Measurements from ENCODE around the gene EPHB3. TPM values are rescaled to one million over a fixed set of nuclear protein-coding genes. Genes with fewer than 3 reads are reported as not detected.

The EPHB3 gene
- 10 to 100 TPM; 20.4 to 33.3 (median 22.8) TPM for total RNA-seq
- 10 to 100 TPM in 1 of 3 donors, 1 to 10 TPM in 2; 2.9 to 25.1 (median 8.5) TPM for polyA plus RNA-seq
- long read RNA-seq, donor 1, result 0 reads
- long read RNA-seq, donor 2, result 0 reads
- long read RNA-seq, donor 3, full-length matches to known transcripts, result 4 of 4 reads
- long read RNA-seq, donor 3, partial matches to known transcripts, result 0 of 4 reads
- long read RNA-seq, donor 3, other reads (novel, unspliced or antisense), result 0 of 4 reads
- long read RNA-seq, donor 4, full-length matches to known transcripts, result 1 of 1 reads
- long read RNA-seq, donor 4, partial matches to known transcripts, result 0 of 1 reads
- long read RNA-seq, donor 4, other reads (novel, unspliced or antisense), result 0 of 1 reads
- long read RNA-seq, donor 5, result 0 reads
- long read RNA-seq, donor 6, result 0 reads
- long read RNA-seq, donor 7, result 0 reads
- long read RNA-seq, donor 8, full-length matches to known transcripts, result 1 of 1 reads
- long read RNA-seq, donor 8, partial matches to known transcripts, result 0 of 1 reads
- long read RNA-seq, donor 8, other reads (novel, unspliced or antisense), result 0 of 1 reads
- long read RNA-seq, donor 9, partial matches to known transcripts, result 0 of 1 reads
- long read RNA-seq, donor 9, other reads (novel, unspliced or antisense), result 0 of 1 reads
- long read RNA-seq, donor 10, result 0 reads

- DNase-seq, result peak; percentile 100
- no peak for TF ChIP-seq EP300 (IDR thresholded peaks at IDR 0.05)
- peak in 2 of 4 donors; percentile 79 to 87 for TF ChIP-seq POLR2A (IDR thresholded peaks at IDR 0.05)
- TF ChIP-seq CTCF (IDR thresholded peaks at IDR 0.05), result peak in 6 of 7 experiments; percentile 78 to 99 (median 94)
- TF ChIP-seq POLR2AphosphoS5 (IDR thresholded peaks at IDR 0.05), result peak; percentile 89 to 97 (median 90)
- H3K27me3 ChIP-seq, result peaks cover 0 to 23% (median 0%) of the 10 kb centered on the region in 3 donors
- H3K4me1 ChIP-seq, result peaks cover 42 to 93% (median 82%) of the 10 kb centered on the region in 4 donors
- no peaks in the 10 kb centered on the region for H3K9me3 ChIP-seq
- peak within 1 kb of the TSS; percentile 80 to 90 (median 87) for H3K27ac ChIP-seq
- intact Hi-C loops (cut with DNase I; ENCODE audit: low total_unique reads), result no loop called here
- H3K36me3 ChIP-seq, result no peaks in the 10 kb centered on the region
- 0 to 1% (median 1%) methylated on average over 46 to 62 of the region's 62 CpGs for WGBS, 5 donors
- peak within 1 kb of the TSS; percentile 83 to 88 (median 87) for H3K4me3 ChIP-seq
Measured at GRCh38 chr3:184561061-184561912, at the start of gene EPHB3. Gene EPHB3, plus strand, starts transcription at chr3:184561785. Its CDS starts 451 bp downstream, at chr3:184562236.

GRCh38 chr3:184512621-184513020, 49.0 kb upstream of the EPHB3 start:
- TF ChIP-seq POLR2A (IDR thresholded peaks at IDR 0.05), result no peak
- no peak for TF ChIP-seq CTCF (IDR thresholded peaks at IDR 0.05)
- TF ChIP-seq POLR2AphosphoS5 (IDR thresholded peaks at IDR 0.05), result no peak
- no peak for TF ChIP-seq EP300 (IDR thresholded peaks at IDR 0.05)
- H3K4me3 ChIP-seq, result peak overlapping the region in 1 of 4 donors; percentile 41
- H3K9me3 ChIP-seq, result no peaks in the 10 kb centered on the region
- H3K4me1 ChIP-seq, result peaks cover 5 to 20% (median 13%) of the 10 kb centered on the region in 4 donors
- no peak overlapping the region for H3K27ac ChIP-seq
- H3K36me3 ChIP-seq, result no peaks in the 10 kb centered on the region
- 78 to 87% (median 82%) methylated on average over 7 of the region's 7 CpGs for WGBS, 5 donors
- peaks cover 4 to 72% (median 23%) of the 10 kb centered on the region in 3 donors for H3K27me3 ChIP-seq
- intact Hi-C loops (cut with DNase I; ENCODE audit: low total_unique reads), result loop anchor here (10.0 kb wide), 1 partner anchor 138 kb away; the partner anchor contains the start of gene THPO
- no peak for DNase-seq

- no peaks in the 10 kb centered on the region for H3K36me3 ChIP-seq
- peak; percentile 91 to 93 for DNase-seq
- WGBS, 5 donors, result 4 to 6% (median 5%) methylated on average over 32 to 69 of the region's 69 CpGs
- TF ChIP-seq CTCF (IDR thresholded peaks at IDR 0.05) (peak in 5 of 7 experiments; percentile 83 to 92 (median 90)), POLR2AphosphoS5 (IDR thresholded peaks at IDR 0.05) (peak in 1 of 3 donors; percentile 43), EP300 (IDR thresholded peaks at IDR 0.05) (no peak)
- H3K27ac ChIP-seq, result peak overlapping the region in 1 of 5 donors; percentile 46
- intact Hi-C loops (cut with DNase I; ENCODE audit: low total_unique reads), result loop anchor here (10.0 kb wide), 1 partner anchor 139 kb away; the partner anchor contains the start of gene THPO
- H3K4me1 ChIP-seq, result peaks cover 5 to 20% (median 13%) of the 10 kb centered on the region in 4 donors
- no peaks in the 10 kb centered on the region for H3K9me3 ChIP-seq
- peak overlapping the region; percentile 41 to 51 (median 46) for H3K4me3 ChIP-seq
- H3K27me3 ChIP-seq, result peaks cover 4 to 71% (median 23%) of the 10 kb centered on the region in 3 donors
Measured at GRCh38 chr3:184513276-184514170, 48.1 kb upstream of the EPHB3 start.
